ENCODE measurements around the gene MYO7A. TPM values are rescaled to one million over a fixed set of nuclear protein-coding genes. Genes with fewer than 3 reads are reported as not detected.

The MYO7A gene
- total RNA-seq, 1 donor, result 0.27 TPM

DNA sequence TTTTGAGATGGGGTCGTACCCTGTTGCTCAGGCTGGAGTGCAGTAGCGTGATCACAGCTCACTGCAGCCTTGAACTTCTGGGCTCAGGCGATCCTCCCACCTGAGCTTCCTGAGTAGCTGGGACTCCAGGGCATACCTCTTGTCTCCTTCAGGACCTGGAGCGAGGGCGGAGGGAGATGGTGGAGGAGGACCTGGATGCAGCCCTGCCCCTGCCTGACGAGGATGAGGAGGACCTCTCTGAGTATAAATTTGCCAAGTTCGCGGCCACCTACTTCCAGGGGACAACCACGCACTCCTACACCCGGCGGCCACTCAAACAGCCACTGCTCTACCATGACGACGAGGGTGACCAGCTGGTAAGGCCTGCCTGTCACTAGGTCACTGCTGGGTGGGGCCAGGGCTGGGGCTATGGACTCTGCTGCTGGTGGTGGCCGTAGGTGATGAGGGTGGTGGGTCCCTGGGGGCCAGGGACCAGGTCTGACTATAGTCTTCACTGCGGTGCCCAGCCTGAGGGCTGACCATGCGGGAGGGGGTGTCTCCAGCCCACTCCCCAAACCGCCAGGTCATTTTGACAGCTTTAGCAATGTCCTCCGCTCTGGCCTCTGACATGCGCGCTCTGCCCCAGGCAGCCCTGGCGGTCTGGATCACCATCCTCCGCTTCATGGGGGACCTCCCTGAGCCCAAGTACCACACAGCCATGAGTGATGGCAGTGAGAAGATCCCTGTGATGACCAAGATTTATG is 53.9 kb downstream of the MYO7A start:
- DNase-seq (ENCODE audit: low read depth in 2 of 3, low spot score in 2 of 3), result no peak

GRCh38 chr11:77182542-77183430 is 54.7 kb downstream of the MYO7A start:
- no peak for DNase-seq (ENCODE audit: low read depth in 2 of 3, low spot score in 2 of 3)

DNA sequence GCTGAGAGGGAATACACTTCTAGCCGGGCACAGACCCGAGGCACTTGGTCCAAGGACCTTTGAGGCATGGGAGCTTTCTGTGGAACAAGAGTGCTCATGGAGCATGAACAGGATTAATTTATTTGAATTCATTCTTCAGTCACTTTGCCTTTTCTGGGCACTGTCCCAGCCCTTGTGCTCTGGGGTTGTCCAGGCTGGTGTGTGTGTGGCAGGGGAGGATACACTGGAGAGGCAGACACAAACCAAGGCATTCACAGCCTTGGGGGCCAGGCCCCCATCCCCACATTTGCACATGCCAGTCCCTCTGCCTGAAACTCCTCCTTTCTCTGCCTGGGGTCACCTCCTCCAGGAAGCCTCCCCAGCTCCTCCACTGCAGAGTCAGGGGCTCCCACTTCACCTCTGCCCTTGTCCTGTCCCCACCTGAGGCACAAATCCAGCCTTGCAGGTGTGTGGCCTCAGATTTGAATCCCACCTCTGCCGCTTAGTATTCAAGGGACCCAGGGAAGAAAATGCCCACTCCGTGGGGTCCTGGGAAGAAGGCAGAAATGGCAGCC is 55.5 kb downstream of the MYO7A start:
- DNase-seq (ENCODE audit: low read depth in 2 of 3, low spot score in 2 of 3), result no peak

DNA sequence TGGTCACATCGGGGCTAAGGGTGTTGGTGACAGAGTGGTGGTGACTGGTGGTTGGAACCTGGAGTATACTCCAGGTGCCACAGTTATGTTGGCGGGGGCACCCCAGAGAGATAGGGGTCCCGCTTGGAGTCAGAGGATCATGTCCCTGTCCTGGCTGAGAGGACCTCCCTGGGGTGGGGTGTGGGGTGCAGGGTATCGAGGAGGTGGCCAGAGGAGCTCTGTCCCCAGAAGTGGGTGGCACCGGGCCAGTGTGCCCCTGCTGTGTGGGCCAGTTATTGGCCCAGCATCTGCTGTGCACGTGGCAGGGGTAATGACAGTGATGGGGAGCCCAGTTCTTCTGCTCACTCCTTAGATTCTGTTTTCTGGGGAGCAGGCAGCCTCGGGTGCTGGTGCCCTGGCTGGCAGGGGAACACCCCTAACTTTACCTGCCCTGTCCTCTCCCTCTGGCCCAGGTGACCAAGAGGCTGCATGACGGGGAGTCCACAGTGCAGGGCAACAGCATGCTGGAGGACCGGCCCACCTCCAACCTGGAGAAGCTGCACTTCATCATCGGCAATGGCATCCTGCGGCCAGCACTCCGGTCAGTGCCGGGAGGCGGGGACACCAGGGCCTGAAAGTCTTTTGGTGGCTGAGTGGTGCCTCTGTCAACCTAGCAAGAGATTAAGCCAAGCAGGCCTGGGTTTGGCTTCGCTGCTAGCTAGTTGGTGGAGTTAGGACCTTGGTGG is 56.3 kb downstream of the MYO7A start:
- DNase-seq (ENCODE audit: low read depth in 2 of 3, low spot score in 2 of 3), result no peak

- DNase-seq (ENCODE audit: low read depth in 2 of 3, low spot score in 2 of 3), result no peak
These were observed 58.3 kb downstream of the MYO7A start for GRCh38 chr11:77186302-77186701.

GRCh38 chr11:77187111-77187750 is 59.2 kb downstream of the MYO7A start:
- no peak for DNase-seq (ENCODE audit: low read depth in 2 of 3, low spot score in 2 of 3)

- peak; percentile 22 to 89 (median 79) for DNase-seq (ENCODE audit: low read depth in 2 of 3, low spot score in 2 of 3)
These were observed 60.0 kb downstream of the MYO7A start for GRCh38 chr11:77187776-77188632.

DNA sequence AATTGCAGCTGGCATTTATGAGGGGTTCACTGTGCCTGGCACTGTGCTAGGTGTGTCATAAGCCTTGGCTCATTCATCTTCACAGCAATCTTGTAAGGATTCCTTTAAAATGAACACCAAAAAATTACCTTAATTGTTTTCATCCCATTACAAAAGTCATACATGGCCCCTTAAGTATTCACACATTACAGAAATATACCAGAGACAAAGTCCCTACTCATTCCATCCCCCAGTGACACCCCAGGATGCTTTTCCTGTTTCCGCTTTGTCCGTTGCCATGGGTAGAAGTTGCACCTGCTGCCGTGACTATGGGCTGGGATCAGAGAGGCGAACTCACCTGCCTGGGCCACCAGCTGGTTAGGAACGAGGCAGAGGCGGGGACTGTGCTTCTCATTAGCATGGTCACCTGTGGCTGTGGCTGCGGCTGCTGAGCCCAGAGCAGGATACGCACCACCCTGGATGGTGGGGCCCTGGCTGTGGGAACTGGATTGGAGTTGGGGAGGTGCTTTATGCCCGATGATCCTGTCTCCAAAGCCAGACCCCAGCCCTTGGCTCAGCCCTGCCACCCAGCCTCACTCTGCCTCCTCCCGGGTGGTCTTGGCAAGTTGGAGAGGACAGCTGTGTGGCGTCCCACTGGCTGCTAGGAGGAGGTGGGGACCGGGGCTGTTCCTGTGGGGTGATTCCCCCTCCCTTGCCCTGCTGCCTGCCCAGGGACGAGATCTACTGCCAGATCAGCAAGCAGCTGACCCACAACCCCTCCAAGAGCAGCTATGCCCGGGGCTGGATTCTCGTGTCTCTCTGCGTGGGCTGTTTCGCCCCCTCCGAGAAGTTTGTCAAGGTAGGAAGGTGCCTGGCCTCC is 60.8 kb downstream of the MYO7A start:
- DNase-seq (ENCODE audit: low read depth in 2 of 3, low spot score in 2 of 3), result no peak

DNA sequence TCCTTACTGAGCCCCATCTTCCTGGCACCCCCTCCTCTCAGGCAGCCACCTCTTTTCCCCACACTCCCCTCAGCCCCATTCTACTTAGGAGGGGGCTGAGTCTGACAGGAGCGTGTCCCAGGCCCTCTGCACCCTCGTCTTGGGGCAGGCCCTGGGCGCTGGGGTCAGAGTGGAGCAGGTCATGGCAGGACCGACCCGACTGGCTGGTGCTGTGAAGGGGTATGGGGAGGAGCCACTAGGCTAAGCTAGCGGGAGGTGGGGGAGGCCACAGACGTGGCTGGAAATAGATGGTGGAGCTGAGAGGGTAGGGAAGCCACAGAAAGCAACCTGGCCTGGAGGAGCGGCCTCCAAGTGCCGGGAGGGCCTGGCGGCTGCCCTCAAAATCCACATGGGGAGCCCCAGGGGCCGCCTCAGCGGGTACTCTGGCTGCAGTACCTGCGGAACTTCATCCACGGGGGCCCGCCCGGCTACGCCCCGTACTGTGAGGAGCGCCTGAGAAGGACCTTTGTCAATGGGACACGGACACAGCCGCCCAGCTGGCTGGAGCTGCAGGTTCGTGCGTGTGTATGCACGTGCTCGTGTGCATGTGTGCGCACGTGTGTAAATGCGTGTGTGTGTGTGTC is 61.7 kb downstream of the MYO7A start:
- DNase-seq (ENCODE audit: low read depth in 2 of 3, low spot score in 2 of 3), result no peak

DNA sequence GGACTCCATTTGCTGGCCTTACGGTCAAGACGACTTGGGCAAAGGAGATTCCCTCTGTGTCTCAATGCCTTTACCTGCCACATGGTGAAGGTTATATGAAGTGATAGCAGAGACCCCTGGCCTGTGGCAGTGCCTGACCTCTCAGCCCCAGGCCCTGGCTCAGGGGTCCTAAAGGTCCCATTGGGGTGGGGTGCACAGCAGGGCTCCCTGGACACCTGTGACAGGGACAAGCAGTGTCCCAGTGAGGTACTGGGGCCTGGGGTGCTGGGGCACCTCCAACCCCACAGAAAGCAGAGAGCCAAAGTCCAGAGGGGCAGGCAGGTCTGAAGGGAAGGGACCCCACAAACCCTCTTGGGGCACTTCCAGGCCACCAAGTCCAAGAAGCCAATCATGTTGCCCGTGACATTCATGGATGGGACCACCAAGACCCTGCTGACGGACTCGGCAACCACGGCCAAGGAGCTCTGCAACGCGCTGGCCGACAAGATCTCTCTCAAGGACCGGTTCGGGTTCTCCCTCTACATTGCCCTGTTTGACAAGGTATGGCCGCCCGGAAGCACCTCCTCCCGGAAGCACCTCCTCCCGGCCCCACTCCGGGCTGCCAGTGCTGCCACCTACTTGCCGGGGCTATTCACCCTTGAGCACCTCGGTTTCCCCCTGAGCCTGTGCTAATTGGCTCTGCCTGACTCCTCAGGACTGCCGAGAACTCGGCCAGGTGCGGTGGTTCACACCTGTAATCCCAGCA is 62.5 kb downstream of the MYO7A start:
- DNase-seq (ENCODE audit: low read depth in 2 of 3, low spot score in 2 of 3), result no peak

DNA sequence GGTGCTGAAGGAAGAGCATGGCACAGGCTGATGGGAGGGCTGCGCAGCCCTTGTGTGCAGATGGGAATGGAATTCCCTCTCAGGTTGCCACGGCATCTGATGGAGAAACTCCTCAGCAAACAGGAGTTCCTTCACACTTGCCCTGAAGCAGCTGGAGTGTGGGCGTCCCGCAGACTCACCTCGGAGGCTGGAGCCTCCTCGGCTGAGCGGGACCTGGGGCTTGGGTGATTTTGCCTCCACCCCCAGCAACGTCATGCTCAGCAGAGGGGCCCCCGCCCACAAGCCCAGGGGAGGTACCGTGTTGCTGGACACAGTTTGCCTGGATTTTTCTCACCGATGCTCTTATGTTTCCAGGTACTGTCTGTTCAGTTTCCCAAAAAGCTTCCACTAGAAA is 63.4 kb downstream of the MYO7A start:
- no peak for DNase-seq (ENCODE audit: low read depth in 2 of 3, low spot score in 2 of 3)

- peak in 2 of 3 donors; percentile 75 for DNase-seq (ENCODE audit: low read depth in 2 of 3, low spot score in 2 of 3)
These were observed 63.9 kb downstream of the MYO7A start for GRCh38 chr11:77191823-77192495.

GRCh38 chr11:77193167-77193566 is 65.1 kb downstream of the MYO7A start:
- no peak for DNase-seq (ENCODE audit: low read depth in 2 of 3, low spot score in 2 of 3)

- DNase-seq (ENCODE audit: low read depth in 2 of 3, low spot score in 2 of 3), result peak in 1 of 3 donors; percentile 52
These were observed 66.1 kb downstream of the MYO7A start for GRCh38 chr11:77193911-77194830.

- DNase-seq (ENCODE audit: low read depth in 2 of 3, low spot score in 2 of 3), result no peak
These were observed 67.2 kb downstream of the MYO7A start for GRCh38 chr11:77195071-77195755.

All from hematopoietic multipotent progenitor cell (in vitro differentiated cells).